Activated T-cell treated with anti-CD3 and anti-CD28 coated beads, Interleukin-2, amount 50 U/mL, for 4 hours (primary cell): ENCODE measurements around the gene SYS1. TPM values are rescaled to one million over a fixed set of nuclear protein-coding genes. Genes with fewer than 3 reads are reported as not detected.

ENCODE experiments used
- ATAC-seq, 2 donors: fragments of 200-7000 bp; cut with Tn5 transposase; one replicate each; pipeline ENCODE4 v1.10.0; 2021
- DNase-seq: peaks from one replicate; pipeline ENCODE4 v3.0.0-alpha.2; 2020
- H3K27me3 Mint-ChIP-seq: one replicate; pipeline ENCODE4 v1.8.0; 2021; ENCODE audit warnings: low read depth, mixed read lengths
- H3K36me3 Mint-ChIP-seq: one replicate; pipeline ENCODE4 v1.8.0; 2022; ENCODE audit warnings: mixed read lengths; ENCODE audit not compliant: insufficient read depth
- H3K4me1 Mint-ChIP-seq: one replicate; pipeline ENCODE4 v1.8.0; 2021; ENCODE audit warnings: low read depth, mixed read lengths
- H3K4me3 Mint-ChIP-seq: one replicate; pipeline ENCODE4 v1.8.0; 2021; ENCODE audit warnings: mild to moderate bottlenecking, moderate library complexity, mixed read lengths
- H3K9me3 Mint-ChIP-seq: one replicate; pipeline ENCODE4 v1.8.0; 2021; ENCODE audit warnings: mixed read lengths
- total RNA-seq, 3 donors: library from RNA; stranded (reverse); gene quantifications; one replicate each; pipeline ENCODE4 v1.2.1, GENCODE V29; 2021

Gene SYS1
- total RNA-seq, 3 donors from 2014 or later, result 36.4 to 37.4 (median 36.6) TPM

DNA sequence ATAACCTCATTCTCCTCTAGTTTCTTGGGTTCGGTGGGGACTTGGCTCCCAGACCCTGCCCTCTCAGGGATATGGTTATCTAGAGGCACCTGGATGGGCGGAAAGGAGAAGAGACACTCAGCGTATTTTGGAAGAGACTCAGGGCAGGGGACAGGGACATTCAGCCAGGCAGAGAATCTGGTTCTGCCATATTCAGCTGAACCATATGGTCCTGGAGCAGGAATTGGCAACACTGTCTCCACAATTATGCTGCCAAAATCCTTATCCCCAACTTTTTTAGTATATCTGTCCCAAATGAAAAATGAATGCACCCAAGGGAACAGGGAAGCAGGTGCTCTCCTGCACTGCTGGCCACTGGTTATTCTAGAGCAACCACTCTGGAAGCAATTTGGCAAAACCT is 32.5 kb upstream of the SYS1 start:
- Mint-ChIP-seq H3K27me3 (no peaks in the 10 kb centered on the region), H3K36me3 (peaks cover 18% of the 10 kb centered on the region), H3K4me1 (no peaks in the 10 kb centered on the region), H3K4me3 (no peak overlapping the region), H3K9me3 (no peaks in the 10 kb centered on the region)
- ATAC-seq, result no peak
- no peak for DNase-seq

DNA sequence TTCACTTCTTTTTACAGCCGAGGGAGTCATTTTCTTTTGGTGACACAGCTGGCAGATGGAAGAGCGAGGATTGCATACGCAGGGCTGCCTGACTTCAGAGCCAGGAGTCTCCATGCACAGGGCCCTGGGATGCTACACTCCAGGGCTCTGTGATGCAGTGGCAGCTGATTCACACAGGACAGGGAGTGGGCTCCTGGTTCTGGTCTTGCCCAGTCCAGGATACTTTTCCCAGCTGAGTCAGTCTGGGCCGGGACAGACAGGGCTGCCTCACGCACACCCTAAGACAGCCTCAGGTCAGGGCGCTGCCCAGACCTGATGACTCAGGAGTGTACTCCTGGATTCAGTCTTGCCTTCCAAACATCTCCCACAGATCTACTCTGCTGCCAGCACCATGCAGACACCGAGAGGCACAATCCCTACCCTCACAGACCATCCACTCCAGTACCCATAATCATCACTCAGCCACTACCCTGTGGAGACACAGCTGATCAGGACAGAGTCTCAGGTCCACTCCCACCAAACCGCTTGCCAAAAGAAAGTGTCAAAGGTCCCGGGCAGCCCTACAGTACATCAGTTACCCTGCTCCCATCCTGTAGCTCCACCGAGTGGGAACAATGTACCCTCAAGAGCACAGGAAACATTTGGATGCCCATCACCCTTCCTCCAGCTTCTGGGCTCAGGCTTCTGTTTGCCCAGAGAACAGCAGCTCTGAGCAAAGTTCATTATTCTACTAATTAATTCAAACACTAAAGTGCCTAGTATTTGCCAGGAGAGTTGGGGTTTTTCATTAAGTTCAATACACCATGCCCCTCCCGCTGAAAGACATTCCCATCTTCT is 26.2 kb upstream of the SYS1 start:
- no peaks in the 10 kb centered on the region for H3K9me3 Mint-ChIP-seq
- H3K36me3 Mint-ChIP-seq, result peaks cover 8% of the 10 kb centered on the region
- ATAC-seq (no peak), DNase-seq (no peak)
- no peak overlapping the region for H3K4me3 Mint-ChIP-seq
- H3K27me3 Mint-ChIP-seq, result peaks cover 2% of the 10 kb centered on the region
- no peaks in the 10 kb centered on the region for H3K4me1 Mint-ChIP-seq

DNA sequence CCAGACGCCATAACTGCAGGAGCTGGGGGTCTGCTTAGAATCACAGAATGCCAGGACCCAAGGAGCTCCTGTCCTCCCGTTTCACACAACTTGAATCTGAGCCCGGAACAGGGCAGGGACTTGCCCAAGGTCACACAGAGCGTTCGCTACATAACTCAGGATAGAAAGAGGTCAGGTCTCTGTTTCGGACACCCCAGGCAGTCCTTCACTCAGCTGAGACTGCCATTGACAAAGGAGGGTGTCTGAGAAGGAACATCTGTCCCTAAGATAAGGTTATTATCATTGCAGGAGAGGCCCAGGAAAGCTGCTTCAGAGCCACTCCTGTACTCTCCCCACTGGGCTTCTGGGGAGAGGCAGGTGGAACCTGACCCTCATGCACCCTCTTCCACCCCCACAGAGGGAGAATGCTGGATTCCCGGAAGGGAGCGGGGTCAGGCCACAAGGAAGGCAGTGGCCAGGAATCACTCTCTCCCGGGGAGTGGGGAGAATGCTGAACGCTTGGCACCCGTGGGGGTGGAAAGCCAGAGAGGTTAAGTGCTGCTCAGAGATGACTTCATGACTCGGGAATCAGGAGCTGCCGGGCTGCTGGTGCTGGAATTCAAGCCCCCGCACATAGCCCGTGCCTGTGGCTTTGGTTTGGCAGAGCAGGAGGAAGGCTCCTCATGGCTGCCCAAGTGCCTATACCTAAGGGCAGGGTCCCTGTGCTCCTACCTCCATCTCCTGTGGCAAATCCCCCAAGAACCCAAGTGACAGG is 25.4 kb upstream of the SYS1 start:
- Mint-ChIP-seq H3K9me3 (no peaks in the 10 kb centered on the region), H3K36me3 (peaks cover 8% of the 10 kb centered on the region), H3K4me3 (no peak overlapping the region), H3K4me1 (no peaks in the 10 kb centered on the region), H3K27me3 (peaks cover 2% of the 10 kb centered on the region)
- ATAC-seq (no peak), DNase-seq (no peak)

DNA sequence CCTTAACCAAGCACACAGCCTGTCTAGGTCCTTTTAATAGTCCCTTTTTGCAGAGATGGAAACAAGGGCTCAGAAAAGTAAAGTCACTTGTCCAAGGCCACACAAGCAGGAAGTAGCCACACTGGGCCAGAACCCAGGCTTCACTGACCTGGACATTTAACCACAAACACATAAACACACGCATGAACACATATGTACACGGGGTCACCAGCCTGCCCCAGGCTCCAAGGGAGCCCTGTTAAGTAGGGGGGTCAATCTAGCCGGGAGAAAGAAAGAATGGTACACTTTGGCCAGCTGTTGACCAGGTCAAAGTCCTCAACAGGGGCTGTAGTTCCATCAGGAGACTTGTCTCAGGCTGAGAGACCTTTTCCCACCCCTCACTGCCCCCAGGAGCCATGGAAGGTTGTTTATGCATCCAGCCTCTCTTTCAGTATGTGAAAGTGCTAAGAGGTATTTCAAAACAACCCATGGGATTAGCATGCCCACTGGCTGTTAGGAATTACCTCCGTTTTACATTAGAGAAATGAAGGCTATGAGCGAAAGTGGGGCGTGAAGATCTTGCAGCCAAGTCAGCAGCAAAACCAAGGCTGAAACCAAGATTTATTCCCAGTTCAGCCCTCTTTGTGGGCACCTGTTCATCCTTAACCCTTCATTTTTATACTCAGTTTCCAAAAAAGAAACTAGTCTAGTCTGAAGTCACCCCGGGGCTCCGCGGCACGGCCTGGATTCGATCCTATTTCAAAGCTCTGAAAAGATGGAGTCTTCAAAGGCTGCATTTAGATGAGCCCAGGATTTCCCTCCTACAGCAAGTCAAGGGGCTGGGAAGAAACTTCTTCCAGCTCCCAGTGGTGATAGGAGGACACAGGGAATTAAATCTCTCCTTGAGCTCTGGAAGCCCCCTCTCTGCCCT is 24.6 kb upstream of the SYS1 start:
- Mint-ChIP-seq H3K27me3 (peaks cover 3% of the 10 kb centered on the region), H3K36me3 (peaks cover 8% of the 10 kb centered on the region), H3K9me3 (no peaks in the 10 kb centered on the region), H3K4me3 (no peak overlapping the region), H3K4me1 (no peaks in the 10 kb centered on the region)
- ATAC-seq (no peak), DNase-seq (no peak)

DNA sequence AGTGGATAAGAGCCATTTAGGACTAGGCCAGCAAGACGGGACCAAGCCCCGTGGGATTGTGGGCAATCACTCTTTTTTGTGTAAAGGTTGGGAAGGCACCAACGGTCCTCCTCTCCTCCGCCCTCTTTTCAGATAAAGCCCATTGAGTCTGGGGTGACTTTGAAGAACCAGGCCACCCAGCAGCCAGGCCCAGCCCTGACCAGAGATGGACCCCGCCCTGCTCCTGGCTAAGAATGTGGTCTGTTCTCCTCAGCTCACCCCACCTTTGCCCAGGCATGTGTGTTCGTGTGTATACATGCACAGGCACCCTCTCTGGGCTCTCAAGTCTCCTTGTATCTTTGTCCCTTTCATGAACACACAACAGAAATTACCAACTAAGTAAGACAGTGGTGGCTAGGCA is 23.9 kb upstream of the SYS1 start:
- Mint-ChIP-seq H3K4me1 (peaks cover under 1% of the 10 kb centered on the region), H3K36me3 (peaks cover 8% of the 10 kb centered on the region), H3K27me3 (peaks cover 3% of the 10 kb centered on the region), H3K4me3 (no peak overlapping the region), H3K9me3 (no peaks in the 10 kb centered on the region)
- DNase-seq (no peak), ATAC-seq (no peak)

DNA sequence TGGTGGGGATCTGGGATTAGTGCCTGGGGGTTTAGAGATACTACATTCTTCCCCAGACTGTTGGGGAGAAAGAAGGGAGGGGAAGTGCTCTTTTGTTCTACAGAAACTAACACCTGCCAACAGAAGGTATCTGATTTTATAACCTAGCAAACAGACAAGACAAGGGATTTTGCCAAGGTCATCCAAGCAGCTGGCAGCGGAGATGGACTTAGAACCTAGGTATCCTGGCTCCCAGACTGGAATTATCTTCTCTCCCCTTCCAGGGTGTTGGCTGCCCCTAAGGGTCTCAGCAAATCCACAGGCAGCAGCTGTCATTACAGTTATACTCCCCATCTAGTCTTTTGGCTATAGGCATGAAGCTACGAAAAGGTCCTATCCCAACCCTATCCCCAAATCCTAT is 23.2 kb upstream of the SYS1 start:
- DNase-seq (no peak), ATAC-seq (no peak)
- Mint-ChIP-seq H3K27me3 (peaks cover 3% of the 10 kb centered on the region), H3K9me3 (no peaks in the 10 kb centered on the region), H3K4me3 (no peak overlapping the region), H3K4me1 (peaks cover 3% of the 10 kb centered on the region), H3K36me3 (peaks cover 8% of the 10 kb centered on the region)

DNA sequence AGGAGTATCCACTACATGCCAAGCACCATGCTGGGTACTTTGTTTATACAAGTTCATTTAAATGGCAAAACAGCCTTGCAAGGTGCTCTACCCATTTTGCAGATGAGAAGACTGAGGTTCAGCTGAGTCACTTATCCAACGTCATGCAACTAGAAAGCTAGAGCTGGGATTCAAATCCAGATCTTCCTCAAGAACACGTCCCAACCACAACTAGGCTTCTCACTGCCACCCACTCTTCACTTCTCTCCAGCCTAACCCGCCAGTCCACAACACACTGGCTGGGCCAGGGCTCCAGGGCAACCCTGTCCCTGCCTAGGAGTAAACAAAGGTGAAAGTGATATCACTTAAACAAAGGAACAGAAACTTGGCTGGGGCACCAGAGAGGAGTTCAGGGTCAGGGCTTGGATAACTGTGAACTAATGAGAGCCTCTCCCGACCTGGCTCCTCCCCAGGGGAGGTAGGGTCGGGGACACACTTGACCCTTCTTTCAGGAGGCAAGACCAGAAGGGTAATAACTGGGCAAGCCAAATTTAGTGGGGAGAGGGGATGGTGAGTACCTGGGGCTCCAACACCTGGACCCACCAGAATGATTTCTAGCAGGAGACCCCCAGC is 22.6 kb upstream of the SYS1 start:
- H3K9me3 Mint-ChIP-seq, result no peaks in the 10 kb centered on the region
- H3K4me1 Mint-ChIP-seq, result peaks cover 6% of the 10 kb centered on the region
- H3K4me3 Mint-ChIP-seq, result no peak overlapping the region
- peaks cover 3% of the 10 kb centered on the region for H3K27me3 Mint-ChIP-seq
- no peak for ATAC-seq
- no peak for DNase-seq
- H3K36me3 Mint-ChIP-seq, result peaks cover 8% of the 10 kb centered on the region

DNA sequence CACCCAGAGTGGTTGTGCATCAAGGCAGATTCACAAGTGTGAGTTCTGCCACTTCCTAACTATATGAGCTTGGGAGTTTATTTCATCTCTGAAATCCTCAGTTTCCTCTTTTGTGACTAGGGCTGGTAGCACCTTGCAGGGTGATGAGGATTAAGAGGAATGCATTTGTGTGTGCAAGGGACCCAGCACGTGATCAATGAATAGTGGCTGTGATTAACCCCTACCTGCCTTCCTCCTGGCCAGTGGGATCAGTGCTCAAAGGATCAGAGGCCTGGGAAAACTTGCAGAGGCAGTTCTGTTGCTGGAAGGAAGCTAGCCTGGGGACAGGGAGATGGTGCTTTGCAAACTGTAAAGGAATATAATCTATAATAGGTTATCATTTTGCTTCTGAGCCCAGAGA is 22.0 kb upstream of the SYS1 start:
- H3K9me3 Mint-ChIP-seq, result no peaks in the 10 kb centered on the region
- ATAC-seq, result no peak
- peaks cover 8% of the 10 kb centered on the region for H3K36me3 Mint-ChIP-seq

DNA sequence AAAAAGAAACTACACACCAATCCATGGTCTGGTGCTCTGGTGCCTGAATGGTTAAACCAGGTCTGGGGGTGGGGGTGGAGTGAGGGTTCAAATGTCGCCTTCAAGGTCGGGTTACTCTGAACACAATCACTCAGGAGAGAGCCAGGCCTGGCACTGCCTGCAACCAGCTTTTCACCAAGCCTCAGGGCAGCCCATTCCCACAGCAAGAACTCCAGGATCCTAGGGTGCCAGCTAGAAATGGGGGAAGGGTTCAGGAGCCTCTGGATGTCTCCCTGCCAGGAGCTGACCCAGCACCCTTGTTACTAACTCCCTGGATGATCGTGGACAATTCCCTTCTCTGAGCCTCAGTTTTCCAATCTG is 21.4 kb upstream of the SYS1 start:
- Mint-ChIP-seq H3K4me1 (peaks cover 10% of the 10 kb centered on the region), H3K4me3 (no peak overlapping the region), H3K9me3 (no peaks in the 10 kb centered on the region), H3K36me3 (peaks cover 8% of the 10 kb centered on the region), H3K27me3 (peaks cover 3% of the 10 kb centered on the region)
- DNase-seq (no peak), ATAC-seq (no peak)

More for the DNA sequence above, 22.0 kb upstream of the SYS1 start:
- Mint-ChIP-seq H3K4me1 (peaks cover 6% of the 10 kb centered on the region), H3K4me3 (no peak overlapping the region), H3K27me3 (peaks cover 3% of the 10 kb centered on the region)
- no peak for DNase-seq

DNA sequence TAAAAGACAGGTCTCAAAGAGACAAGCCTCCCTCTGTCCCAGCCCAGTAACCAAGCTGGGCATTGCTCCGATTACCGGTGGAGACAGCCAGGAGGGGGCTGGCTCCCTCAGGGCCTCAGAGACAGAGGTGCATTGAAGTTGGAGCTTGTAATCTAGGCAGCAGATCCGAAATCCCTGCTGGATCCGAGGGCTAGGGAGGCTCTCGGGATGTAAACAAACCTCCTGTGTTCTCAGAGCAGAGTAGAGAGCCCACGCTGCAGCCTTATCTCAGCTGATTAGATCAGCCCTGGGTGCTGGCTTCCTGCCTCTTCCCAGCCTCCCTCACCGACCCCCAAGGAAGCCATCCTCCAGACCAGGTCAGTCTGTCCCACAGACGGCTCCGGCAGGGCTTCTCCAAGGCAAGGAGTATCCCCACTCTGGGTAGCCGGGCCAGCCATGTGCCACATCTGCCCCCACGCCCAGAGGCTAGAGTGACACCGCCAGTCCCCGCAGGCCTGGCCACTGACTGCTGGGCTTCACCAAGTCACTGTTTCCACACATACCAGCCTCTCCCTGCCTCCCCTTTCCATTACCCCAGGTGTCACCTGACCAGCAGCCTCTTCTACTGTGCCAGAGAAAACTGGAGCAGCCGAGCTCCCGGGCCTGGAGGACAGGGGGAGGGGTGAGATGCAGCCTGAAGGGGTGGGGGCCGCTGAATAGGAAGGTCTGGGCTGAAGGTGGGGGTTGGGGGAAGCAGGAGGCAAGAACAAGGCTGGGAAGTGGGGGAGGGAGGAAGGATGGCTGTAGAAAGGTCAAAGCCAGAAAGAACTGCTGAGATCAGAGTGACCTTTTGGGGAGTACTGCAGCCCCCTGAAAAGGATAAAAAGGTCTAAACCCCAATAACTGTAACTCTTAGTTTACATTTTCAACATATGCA is 20.8 kb upstream of the SYS1 start:
- no peak for ATAC-seq
- no peak overlapping the region for H3K4me3 Mint-ChIP-seq
- peaks cover 8% of the 10 kb centered on the region for H3K27me3 Mint-ChIP-seq

DNA sequence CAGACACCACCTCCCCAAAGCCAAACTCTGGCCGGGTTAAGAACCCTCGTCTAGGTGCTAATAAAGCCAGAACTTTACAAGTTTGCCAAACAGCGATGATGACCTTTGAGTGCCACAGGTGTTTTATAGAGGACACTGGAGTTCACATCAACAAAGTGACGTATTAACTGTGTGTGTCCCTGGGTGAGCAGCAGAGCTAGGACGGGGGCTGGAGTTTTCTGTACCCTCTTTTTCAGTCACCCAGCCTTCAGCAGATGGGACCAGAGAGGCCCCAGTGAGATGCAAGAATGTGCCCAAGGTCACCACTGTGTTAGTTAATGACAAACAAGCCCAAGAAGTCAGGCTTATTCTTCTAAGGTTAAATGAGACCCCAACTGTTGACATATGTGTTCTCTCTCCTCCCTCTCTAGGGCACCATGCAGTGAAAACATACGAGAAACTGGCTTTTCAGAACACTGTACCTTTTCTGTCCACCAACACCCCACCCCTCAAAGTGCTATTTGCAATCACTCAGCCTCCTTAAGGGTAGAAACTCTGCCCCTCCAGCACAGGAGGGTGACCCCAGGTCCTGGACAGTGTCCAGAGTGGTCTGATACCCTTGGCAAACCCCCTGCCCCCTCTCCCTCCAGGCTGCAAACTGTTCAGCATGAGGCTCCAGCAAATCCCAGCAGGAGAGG is 20.0 kb upstream of the SYS1 start:
- peaks cover 22% of the 10 kb centered on the region for H3K4me1 Mint-ChIP-seq
- no peak overlapping the region for H3K4me3 Mint-ChIP-seq
- peaks cover 8% of the 10 kb centered on the region for H3K36me3 Mint-ChIP-seq
- peaks cover 10% of the 10 kb centered on the region for H3K27me3 Mint-ChIP-seq
- DNase-seq, result no peak
- ATAC-seq, result no peak
- H3K9me3 Mint-ChIP-seq, result no peaks in the 10 kb centered on the region

More for the DNA sequence above, 20.8 kb upstream of the SYS1 start:
- peaks cover 8% of the 10 kb centered on the region for H3K36me3 Mint-ChIP-seq
- H3K9me3 Mint-ChIP-seq, result no peaks in the 10 kb centered on the region
- H3K4me1 Mint-ChIP-seq, result peaks cover 16% of the 10 kb centered on the region
- no peak for DNase-seq

DNA sequence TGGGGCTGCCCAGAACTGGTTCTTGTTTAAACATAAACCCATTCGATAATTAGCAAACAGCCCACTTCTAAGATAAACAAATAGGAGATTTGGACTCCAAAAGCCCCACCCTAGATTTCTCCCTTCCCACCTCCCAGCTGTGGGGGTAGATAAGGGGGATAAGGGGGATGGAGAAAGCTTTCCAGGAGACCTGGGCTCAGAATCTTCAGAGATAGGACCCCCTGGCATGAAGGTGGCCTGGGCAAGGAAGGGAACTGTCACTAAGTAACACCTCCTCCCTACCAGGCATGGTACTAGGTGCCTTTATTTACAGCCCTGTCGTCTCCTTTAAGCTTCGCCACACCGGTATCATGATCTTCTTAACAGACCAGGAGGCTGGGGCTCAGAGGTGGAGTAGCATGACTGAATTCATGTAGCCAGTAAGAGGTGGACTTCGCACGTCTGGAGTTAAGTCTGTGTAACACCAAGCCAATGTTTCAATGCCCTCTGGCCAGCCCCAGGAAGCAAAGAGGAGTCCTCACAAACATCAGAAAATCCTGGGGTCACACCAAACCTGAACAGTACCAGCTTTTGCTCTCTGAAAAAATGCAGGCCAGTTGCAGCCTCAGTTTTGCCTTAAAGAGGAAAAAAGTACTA is 19.3 kb upstream of the SYS1 start:
- H3K9me3 Mint-ChIP-seq, result no peaks in the 10 kb centered on the region
- DNase-seq, result no peak
- ATAC-seq, result no peak
- no peak overlapping the region for H3K4me3 Mint-ChIP-seq
- H3K36me3 Mint-ChIP-seq, result peaks cover 8% of the 10 kb centered on the region
- peaks cover 10% of the 10 kb centered on the region for H3K27me3 Mint-ChIP-seq
- peaks cover 25% of the 10 kb centered on the region for H3K4me1 Mint-ChIP-seq
